Panc1 (cell line): Measurements from ENCODE around the gene CISD1. TPM values are rescaled to one million over a fixed set of nuclear protein-coding genes. Genes with fewer than 3 reads are reported as not detected.
A peak's percentile ranks its signal among the peaks of the same experiment; 100 is the strongest.

Experiments
- ATAC-seq: fragments of 200-7000 bp; cut with Tn5 transposase; 2 replicates; pipeline ENCODE4 v1.9.1; 2020; ENCODE audit warnings: mild to moderate bottlenecking, moderate library complexity
- BruUV-seq: library from RNA; stranded (reverse); fragments of 400-500 nt; replicated peaks from 2 replicates; lab custom pipeline; 2021; lab: Mats Ljungman, UMichigan
- CTCF ChIA-PET: fragments of 300-600 bp; sonication (Branson Sonifier 250); formaldehyde crosslinking; loops from one replicate; lab custom pipeline; 2022; ENCODE audit warnings: antibody characterized with exemption; lab: Charles Lee
- POLR2A ChIA-PET: fragments of 300-600 bp; sonication (Branson Sonifier 250); formaldehyde crosslinking; loops from one replicate; lab custom pipeline; 2022; ENCODE audit warnings: antibody characterized with exemption; lab: Charles Lee
- DNase-seq: peaks from one replicate; pipeline ENCODE4 v3.0.0-alpha.2; 2010; ENCODE audit warnings: low read depth, low spot score
- H3K27ac ChIP-seq: 2 replicates; pipeline ENCODE4 v1.5.1; 2011; ENCODE audit warnings: mild to moderate bottlenecking, low read length, inconsistent platforms
- H3K27me3 ChIP-seq: fragments of 200-500 bp; sonication (Bioruptor generic); 2 replicates; pipeline ENCODE4 v1.6.0; 2014; ENCODE audit warnings: low read length, inconsistent platforms; ENCODE audit not compliant: control insufficient read depth, insufficient read depth
- H3K36me3 ChIP-seq: fragments of 200-500 bp; sonication (Bioruptor generic); 2 replicates; pipeline ENCODE4 v1.5.1; 2014; ENCODE audit warnings: inconsistent platforms, mild to moderate bottlenecking, low read length, moderate library complexity; ENCODE audit not compliant: control insufficient read depth, insufficient read depth
- H3K4me1 ChIP-seq: 2 replicates; pipeline ENCODE4 v1.5.1; 2011; ENCODE audit warnings: inconsistent platforms, mild to moderate bottlenecking, low read length, moderate library complexity; ENCODE audit not compliant: control insufficient read depth, insufficient read depth
- H3K4me3 ChIP-seq, 2 experiments: 2 replicates each; pipeline ENCODE4 v1.5.1; 2011 to 2012; ENCODE audit warnings: low read depth in 2 of 2, low read length in 2 of 2, mild to moderate bottlenecking in 2 of 2, inconsistent platforms in 1 of 2, moderate library complexity in 1 of 2
- H3K9me3 ChIP-seq: fragments of 200-500 bp; sonication (Bioruptor generic); 2 replicates; pipeline ENCODE4 v1.5.1; 2014; ENCODE audit warnings: low read depth, mild to moderate bottlenecking, inconsistent platforms, low read length, moderate library complexity; ENCODE audit not compliant: control insufficient read depth, insufficient read depth
- POLR2AphosphoS5 ChIP-seq: IDR thresholded peaks from 2 replicates; pipeline ENCODE4 v1.6.1; 2012; ENCODE audit warnings: mild to moderate bottlenecking, low read depth, low read length, moderate library complexity
- REST ChIP-seq, 2 experiments: IDR thresholded peaks; 2 replicates each; pipeline ENCODE4 v1.6.1; 2011 to 2012; ENCODE audit warnings: low read depth in 2 of 2, control low read depth in 1 of 2, low read length in 1 of 2, mild to moderate bottlenecking in 1 of 2, moderate library complexity in 1 of 2; ENCODE audit not compliant: insufficient read depth in 1 of 2
- SIN3A ChIP-seq: IDR thresholded peaks from 2 replicates; pipeline ENCODE4 v1.6.1; 2012; ENCODE audit warnings: low read depth, mild to moderate bottlenecking, low read length, moderate library complexity, borderline replicate concordance; ENCODE audit not compliant: insufficient read depth
- TCF7L2 ChIP-seq: IDR thresholded peaks from 2 replicates; pipeline ENCODE4 v1.6.1; 2011; ENCODE audit warnings: mild to moderate bottlenecking, low read depth, low read length, inconsistent platforms
- in situ Hi-C: cut with HindIII; loops from 2 replicates; pipeline ENCODE4 v1.10.0; 2016; ENCODE audit warnings: low sequenced_read_pairs, low pct_unique_long_range_greater_than_20kb
- intact Hi-C: fragments of 100-400 bp; cut with micrococcal nuclease; formaldehyde crosslinking; loops from one replicate; pipeline ENCODE4 v1.10.0; 2022; ENCODE audit not compliant: unreplicated experiment
- total RNA-seq: library from RNA; stranded (reverse); gene quantifications from one replicate; pipeline ENCODE4 v1.2.1, GENCODE V29; 2021; ENCODE audit not compliant: unreplicated experiment
- TF ChIP-seq, protein P1 (sequence below): fragments of 450-650 bp; IDR thresholded peaks from 2 replicates; pipeline ENCODE4 v1.5.1; 2017; ENCODE audit warnings: mild to moderate bottlenecking

CISD1 gene
- total RNA-seq, 1 experiment from 2014 or later, result 64.1 TPM

DNA sequence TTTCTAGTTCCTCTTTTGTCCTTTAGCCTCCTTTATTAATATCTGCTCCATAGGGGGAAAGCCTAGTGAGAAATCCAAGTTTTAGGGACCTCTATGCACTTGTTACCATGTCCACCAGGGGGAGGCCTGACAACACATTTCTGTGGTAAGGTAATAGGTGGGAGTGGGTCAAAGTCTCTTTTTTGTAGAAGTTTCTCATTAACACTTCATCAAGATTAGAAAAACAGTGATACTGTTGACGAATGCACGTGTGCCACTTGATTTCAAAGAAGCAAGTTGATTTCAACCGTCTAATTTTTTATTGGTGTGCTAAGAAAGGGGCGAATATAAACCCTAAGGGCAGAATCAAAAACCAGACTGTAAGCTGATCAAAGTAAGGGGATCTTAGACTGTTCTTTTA is 30.6 kb downstream of the CISD1 start:
- Histone ChIP-seq H3K9me3 (no peaks in the 10 kb centered on the region), H3K36me3 (no peaks in the 10 kb centered on the region), H3K4me1 (no peaks in the 10 kb centered on the region), H3K4me3 (no peak overlapping the region), H3K27ac (no peak overlapping the region), H3K27me3 (0 out of 2 replicates have a peak, but pooled peaks cover 2% of the 10 kb centered on the region)
- ATAC-seq (peak; percentile 95), DNase-seq (peak; percentile 35)
- POLR2A ChIA-PET, result no interaction called here
- CTCF ChIA-PET, result no interaction called here
- no TSS peak for BruUV-seq
- TF ChIP-seq, protein P1, sequence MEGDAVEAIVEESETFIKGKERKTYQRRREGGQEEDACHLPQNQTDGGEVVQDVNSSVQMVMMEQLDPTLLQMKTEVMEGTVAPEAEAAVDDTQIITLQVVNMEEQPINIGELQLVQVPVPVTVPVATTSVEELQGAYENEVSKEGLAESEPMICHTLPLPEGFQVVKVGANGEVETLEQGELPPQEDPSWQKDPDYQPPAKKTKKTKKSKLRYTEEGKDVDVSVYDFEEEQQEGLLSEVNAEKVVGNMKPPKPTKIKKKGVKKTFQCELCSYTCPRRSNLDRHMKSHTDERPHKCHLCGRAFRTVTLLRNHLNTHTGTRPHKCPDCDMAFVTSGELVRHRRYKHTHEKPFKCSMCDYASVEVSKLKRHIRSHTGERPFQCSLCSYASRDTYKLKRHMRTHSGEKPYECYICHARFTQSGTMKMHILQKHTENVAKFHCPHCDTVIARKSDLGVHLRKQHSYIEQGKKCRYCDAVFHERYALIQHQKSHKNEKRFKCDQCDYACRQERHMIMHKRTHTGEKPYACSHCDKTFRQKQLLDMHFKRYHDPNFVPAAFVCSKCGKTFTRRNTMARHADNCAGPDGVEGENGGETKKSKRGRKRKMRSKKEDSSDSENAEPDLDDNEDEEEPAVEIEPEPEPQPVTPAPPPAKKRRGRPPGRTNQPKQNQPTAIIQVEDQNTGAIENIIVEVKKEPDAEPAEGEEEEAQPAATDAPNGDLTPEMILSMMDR, result peak; percentile 85
- no peak for TF ChIP-seq SIN3A
- in situ Hi-C loops (no loop called here), intact Hi-C loops (no loop called here)

- intact Hi-C loops (loop anchor here (5.0 to 10.0 kb wide), 2 partner anchors 97 to 214 kb away; partner anchors contain the start of gene BICC1), in situ Hi-C loops (no loop called here)
- Histone ChIP-seq H3K27me3 (0 out of 2 replicates have a peak, but pooled peaks cover 2% of the 10 kb centered on the region), H3K36me3 (no peaks in the 10 kb centered on the region), H3K4me1 (no peaks in the 10 kb centered on the region), H3K9me3 (no peaks in the 10 kb centered on the region), H3K27ac (no peak overlapping the region), H3K4me3 (no peak overlapping the region)
- no TSS peak for BruUV-seq
- DNase-seq (no peak), ATAC-seq (no peak)
- TF ChIP-seq TCF7L2 (no peak), POLR2AphosphoS5 (no peak), REST (IDR thresholded peaks at IDR 0.05; ENCODE audit: insufficient read depth in 1 of 2, low read depth in 2 of 2, low read length in 1 of 2) (no peak), SIN3A (no peak)
- TF ChIP-seq, protein P1, result no peak
- ChIA-PET CTCF (no interaction called here), POLR2A (no interaction called here)
Observed at GRCh38 chr10:58300676-58301075, 31.7 kb downstream of the CISD1 start.
